ENCODE results near the gene PTAR1.

- TF ChIP-seq, protein P1, sequence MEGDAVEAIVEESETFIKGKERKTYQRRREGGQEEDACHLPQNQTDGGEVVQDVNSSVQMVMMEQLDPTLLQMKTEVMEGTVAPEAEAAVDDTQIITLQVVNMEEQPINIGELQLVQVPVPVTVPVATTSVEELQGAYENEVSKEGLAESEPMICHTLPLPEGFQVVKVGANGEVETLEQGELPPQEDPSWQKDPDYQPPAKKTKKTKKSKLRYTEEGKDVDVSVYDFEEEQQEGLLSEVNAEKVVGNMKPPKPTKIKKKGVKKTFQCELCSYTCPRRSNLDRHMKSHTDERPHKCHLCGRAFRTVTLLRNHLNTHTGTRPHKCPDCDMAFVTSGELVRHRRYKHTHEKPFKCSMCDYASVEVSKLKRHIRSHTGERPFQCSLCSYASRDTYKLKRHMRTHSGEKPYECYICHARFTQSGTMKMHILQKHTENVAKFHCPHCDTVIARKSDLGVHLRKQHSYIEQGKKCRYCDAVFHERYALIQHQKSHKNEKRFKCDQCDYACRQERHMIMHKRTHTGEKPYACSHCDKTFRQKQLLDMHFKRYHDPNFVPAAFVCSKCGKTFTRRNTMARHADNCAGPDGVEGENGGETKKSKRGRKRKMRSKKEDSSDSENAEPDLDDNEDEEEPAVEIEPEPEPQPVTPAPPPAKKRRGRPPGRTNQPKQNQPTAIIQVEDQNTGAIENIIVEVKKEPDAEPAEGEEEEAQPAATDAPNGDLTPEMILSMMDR (IDR thresholded peaks at IDR 0.05), result no peak
- TF ChIP-seq POLR2A (IDR thresholded peaks at IDR 0.05) (no peak), POLR2AphosphoS5 (IDR thresholded peaks at IDR 0.05; ENCODE audit: insufficient read depth in 1 of 2, low read depth in 1 of 2) (no peak)
Observed at GRCh38 chr9:69757996-69758675, 1.7 kb downstream of the PTAR1 start.

All from vagina (tissue), 2 donors.